Measurements from ENCODE around the gene JUP.

JUP gene

DNA sequence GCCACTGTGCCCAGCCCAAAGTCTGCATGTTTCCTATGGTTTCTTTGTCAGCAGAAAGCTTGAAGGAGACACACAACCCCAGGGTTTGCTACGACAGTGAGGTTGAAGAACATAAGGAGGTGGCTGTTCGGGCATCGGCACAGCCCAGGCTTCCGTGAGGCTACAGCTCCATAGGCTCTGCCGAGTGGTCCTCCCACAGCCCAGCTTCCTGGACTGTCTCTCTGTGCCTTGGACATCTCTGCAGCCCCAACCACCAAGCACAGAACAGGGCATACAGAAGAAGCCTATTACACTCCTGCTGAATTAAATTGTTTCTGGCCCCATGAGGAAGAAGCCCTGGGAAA, 48.9 kb downstream of the JUP start:
- TF ChIP-seq TAF1 (IDR thresholded peaks at IDR 0.05; ENCODE audit: low read depth), result no peak
- TF ChIP-seq CEBPB (IDR thresholded peaks at IDR 0.05), result no peak
- no peak for TF ChIP-seq CREB1 (IDR thresholded peaks at IDR 0.05; ENCODE audit: low read depth)
- TF ChIP-seq FOXM1 (IDR thresholded peaks at IDR 0.05; ENCODE audit: borderline replicate concordance, low read depth), result no peak
- no peak for TF ChIP-seq TEAD4 (IDR thresholded peaks at IDR 0.05)
- no peak for TF ChIP-seq REST (IDR thresholded peaks at IDR 0.05; ENCODE audit: low read depth)
- no peak for TF ChIP-seq ZBTB7A (IDR thresholded peaks at IDR 0.05; ENCODE audit: low read depth)
- TF ChIP-seq RAD21 (IDR thresholded peaks at IDR 0.05; ENCODE audit: low read depth), result no peak
- TF ChIP-seq EGR1 (IDR thresholded peaks at IDR 0.05), result no peak
- TF ChIP-seq TCF12 (IDR thresholded peaks at IDR 0.05; ENCODE audit: low read depth), result no peak
- TF ChIP-seq USF1 (IDR thresholded peaks at IDR 0.05), result no peak
- TF ChIP-seq YY1 (IDR thresholded peaks at IDR 0.05; ENCODE audit: low read depth), result no peak
- TF ChIP-seq NFIC (IDR thresholded peaks at IDR 0.05), result no peak
- no peak for TF ChIP-seq MAX (IDR thresholded peaks at IDR 0.05)
- TF ChIP-seq EP300 (IDR thresholded peaks at IDR 0.05; ENCODE audit: borderline replicate concordance), result no peak

DNA sequence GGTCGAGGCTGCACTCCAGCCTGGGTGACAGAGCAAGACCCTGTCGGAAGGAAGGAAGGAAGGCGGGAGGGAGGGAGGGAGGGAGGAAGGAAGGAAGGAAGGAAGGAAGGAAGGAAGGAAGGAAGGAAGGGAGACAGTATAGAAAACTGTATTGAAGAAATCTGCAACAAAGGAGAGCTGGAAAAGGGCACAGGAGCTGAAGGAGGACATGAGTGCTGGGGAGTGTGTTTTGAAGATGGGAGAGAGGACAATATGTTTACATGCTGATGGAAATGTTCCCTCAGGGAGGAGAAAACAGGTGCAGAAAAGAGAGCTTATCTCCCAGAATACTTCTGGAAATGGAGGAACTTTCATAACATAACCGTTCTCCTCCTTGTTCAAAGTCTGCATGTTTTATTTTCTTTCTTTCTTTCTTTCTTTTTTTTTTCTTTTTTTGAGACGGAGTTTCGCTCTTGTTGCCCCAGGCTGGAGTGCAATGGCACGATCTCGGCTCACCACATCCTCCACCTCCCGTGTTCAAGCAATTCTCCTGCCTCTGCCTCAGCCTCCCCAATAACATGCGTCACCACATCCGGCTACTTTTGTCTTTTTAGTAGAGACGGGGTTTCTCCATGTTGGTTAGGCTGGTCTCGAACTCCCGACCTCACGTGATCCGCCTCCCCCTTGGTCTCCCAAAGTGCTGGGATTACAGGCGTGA, 49.4 kb downstream of the JUP start:
- TF ChIP-seq MAX (IDR thresholded peaks at IDR 0.05), result no peak
- no peak for TF ChIP-seq ZBTB7A (IDR thresholded peaks at IDR 0.05; ENCODE audit: low read depth)
- no peak for TF ChIP-seq FOXM1 (IDR thresholded peaks at IDR 0.05; ENCODE audit: borderline replicate concordance, low read depth)

DNA sequence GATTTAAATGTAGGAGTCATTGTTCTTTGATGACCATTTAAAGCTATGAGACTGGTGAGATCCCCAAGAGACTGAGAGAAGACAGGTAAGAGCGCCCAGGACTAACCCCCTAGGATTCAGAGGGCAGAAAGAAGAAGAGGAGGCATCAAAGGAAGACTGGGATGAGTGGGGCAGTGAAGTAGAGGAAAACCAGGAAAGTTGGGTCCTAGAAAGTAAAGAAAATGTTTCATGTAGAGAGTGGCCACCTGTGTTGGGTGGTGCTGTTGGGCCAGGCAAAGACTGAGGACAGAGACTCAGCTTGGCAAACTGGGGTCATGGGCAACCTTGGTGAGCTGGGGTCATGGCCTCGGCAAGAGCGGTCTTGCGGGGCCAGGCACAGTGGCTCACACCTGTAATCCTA, 50.8 kb downstream of the JUP start:
- TF ChIP-seq CEBPB (IDR thresholded peaks at IDR 0.05), result no peak
- no peak for TF ChIP-seq YY1 (IDR thresholded peaks at IDR 0.05; ENCODE audit: low read depth)
- no peak for TF ChIP-seq CREB1 (IDR thresholded peaks at IDR 0.05; ENCODE audit: low read depth)
- TF ChIP-seq MAX (IDR thresholded peaks at IDR 0.05), result no peak
- no peak for TF ChIP-seq FOXM1 (IDR thresholded peaks at IDR 0.05; ENCODE audit: borderline replicate concordance, low read depth)
- TF ChIP-seq USF1 (IDR thresholded peaks at IDR 0.05), result no peak
- no peak for TF ChIP-seq EP300 (IDR thresholded peaks at IDR 0.05; ENCODE audit: borderline replicate concordance)
- TF ChIP-seq TCF12 (IDR thresholded peaks at IDR 0.05; ENCODE audit: low read depth), result no peak

- peak; percentile 74; the same call in 1 of the 2 replicates for TF ChIP-seq ZBTB7A (IDR thresholded peaks at IDR 0.05; ENCODE audit: low read depth)
- peak; percentile 45; the same call in 1 of the 2 replicates for TF ChIP-seq MAX (IDR thresholded peaks at IDR 0.05)
- no peak for TF ChIP-seq YY1 (IDR thresholded peaks at IDR 0.05; ENCODE audit: low read depth)
Observed at GRCh38 chr17:41734949-41735313, 51.6 kb downstream of the JUP start.

- no peak for TF ChIP-seq ZBTB7A (IDR thresholded peaks at IDR 0.05; ENCODE audit: low read depth)
- TF ChIP-seq TCF12 (IDR thresholded peaks at IDR 0.05; ENCODE audit: low read depth), result peak; percentile 44
- no peak for TF ChIP-seq REST (IDR thresholded peaks at IDR 0.05; ENCODE audit: low read depth)
- no peak for TF ChIP-seq CEBPB (IDR thresholded peaks at IDR 0.05)
- peak; percentile 59; the same call in 1 of the 2 replicates for TF ChIP-seq EP300 (IDR thresholded peaks at IDR 0.05; ENCODE audit: borderline replicate concordance)
- TF ChIP-seq RAD21 (IDR thresholded peaks at IDR 0.05; ENCODE audit: low read depth), result no peak
- TF ChIP-seq MAX (IDR thresholded peaks at IDR 0.05), result no peak; the same call in 1 of the 2 replicates
- no peak for TF ChIP-seq EGR1 (IDR thresholded peaks at IDR 0.05)
- no peak for TF ChIP-seq USF1 (IDR thresholded peaks at IDR 0.05)
- peak; percentile 89 for TF ChIP-seq TAF1 (IDR thresholded peaks at IDR 0.05; ENCODE audit: low read depth)
- TF ChIP-seq YY1 (IDR thresholded peaks at IDR 0.05; ENCODE audit: low read depth), result no peak
- TF ChIP-seq TEAD4 (IDR thresholded peaks at IDR 0.05), result no peak
- no peak for TF ChIP-seq NFIC (IDR thresholded peaks at IDR 0.05)
- no peak for TF ChIP-seq FOXM1 (IDR thresholded peaks at IDR 0.05; ENCODE audit: borderline replicate concordance, low read depth)
- no peak for TF ChIP-seq CREB1 (IDR thresholded peaks at IDR 0.05; ENCODE audit: low read depth)
Observed at GRCh38 chr17:41734139-41734948, 52.2 kb downstream of the JUP start, which contains the start of gene HAP1. TSS of gene HAP1 (minus strand) at chr17:41734643. CDS start at chr17:41734634, 9 bp downstream.
